Astrocyte (in vitro differentiated cells and primary cell): Measurements from ENCODE around the gene C20orf204.

Experiments
- EZH2 ChIP-seq: IDR thresholded peaks from 2 replicates; pipeline ENCODE4 v1.6.1; 2012; ENCODE audit warnings: mild to moderate bottlenecking, low read length, inconsistent platforms; ENCODE audit not compliant: insufficient read depth
- TF ChIP-seq, protein P1 (sequence below): IDR thresholded peaks from 2 replicates; pipeline ENCODE4 v1.5.1; 2011; ENCODE audit warnings: low read depth, mild to moderate bottlenecking, inconsistent platforms, low read length, moderate library complexity; ENCODE audit not compliant: insufficient read depth

DNA sequence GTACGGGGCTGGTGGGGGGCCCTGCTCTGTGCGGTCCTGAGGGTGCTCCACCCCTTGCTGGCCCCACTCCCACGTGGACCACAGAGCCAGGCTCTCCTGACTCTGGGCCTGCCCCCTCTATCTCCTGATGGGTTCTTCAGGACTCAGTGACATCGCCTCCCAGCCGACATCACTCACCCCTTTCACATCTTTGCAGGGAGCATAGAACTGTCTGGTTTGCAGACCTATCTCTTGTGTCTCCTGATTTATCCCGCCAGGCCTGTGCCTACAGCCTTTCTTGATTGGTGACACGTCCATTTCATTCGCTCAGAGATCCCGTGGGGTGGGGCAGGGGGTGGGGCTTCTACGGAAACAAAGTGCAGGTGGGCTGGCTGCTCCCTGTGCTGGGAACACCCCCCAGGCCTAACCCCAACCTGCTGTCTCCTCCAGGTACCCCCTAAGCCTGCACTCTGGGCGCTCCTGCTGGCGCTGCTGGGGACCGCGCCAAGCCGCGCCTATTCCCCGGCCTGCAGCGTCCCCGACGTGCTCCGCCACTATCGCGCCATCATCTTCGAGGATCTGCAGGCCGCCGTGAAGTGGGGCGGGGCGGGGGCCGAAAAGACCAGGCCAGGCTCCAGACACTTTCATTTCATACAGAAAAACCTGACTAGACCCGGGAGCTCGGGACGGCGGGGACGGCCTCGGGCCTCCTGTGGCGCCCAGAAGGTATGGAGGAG, 1.7 kb downstream of the C20orf204 start:
- TF ChIP-seq, protein P1, sequence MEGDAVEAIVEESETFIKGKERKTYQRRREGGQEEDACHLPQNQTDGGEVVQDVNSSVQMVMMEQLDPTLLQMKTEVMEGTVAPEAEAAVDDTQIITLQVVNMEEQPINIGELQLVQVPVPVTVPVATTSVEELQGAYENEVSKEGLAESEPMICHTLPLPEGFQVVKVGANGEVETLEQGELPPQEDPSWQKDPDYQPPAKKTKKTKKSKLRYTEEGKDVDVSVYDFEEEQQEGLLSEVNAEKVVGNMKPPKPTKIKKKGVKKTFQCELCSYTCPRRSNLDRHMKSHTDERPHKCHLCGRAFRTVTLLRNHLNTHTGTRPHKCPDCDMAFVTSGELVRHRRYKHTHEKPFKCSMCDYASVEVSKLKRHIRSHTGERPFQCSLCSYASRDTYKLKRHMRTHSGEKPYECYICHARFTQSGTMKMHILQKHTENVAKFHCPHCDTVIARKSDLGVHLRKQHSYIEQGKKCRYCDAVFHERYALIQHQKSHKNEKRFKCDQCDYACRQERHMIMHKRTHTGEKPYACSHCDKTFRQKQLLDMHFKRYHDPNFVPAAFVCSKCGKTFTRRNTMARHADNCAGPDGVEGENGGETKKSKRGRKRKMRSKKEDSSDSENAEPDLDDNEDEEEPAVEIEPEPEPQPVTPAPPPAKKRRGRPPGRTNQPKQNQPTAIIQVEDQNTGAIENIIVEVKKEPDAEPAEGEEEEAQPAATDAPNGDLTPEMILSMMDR, result no peak
- TF ChIP-seq EZH2, result peak; percentile 63
